ENCODE measurements around the gene MEMO1.

DNA sequence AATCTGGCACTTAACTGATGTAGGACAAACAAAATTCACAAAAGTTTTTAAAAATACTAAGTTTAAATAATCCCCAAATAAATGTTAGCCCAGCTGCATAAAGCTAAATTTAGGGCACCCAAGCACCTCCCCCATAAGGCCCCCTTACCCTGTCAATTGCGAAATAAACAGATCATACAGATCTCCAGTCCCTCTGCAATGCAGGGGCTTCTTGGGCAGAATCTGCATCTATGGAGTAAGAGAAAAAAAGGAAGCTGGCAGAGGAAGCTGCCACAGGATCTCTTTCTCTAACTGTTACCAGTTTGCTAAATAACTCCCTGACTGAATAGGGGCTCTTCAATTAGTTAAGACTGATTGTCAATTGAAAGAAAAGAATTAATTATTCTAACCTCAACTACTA lies 117.7 kb downstream of the MEMO1 start:
- TF ChIP-seq CTCF (IDR thresholded peaks at IDR 0.05): no peak
- TF ChIP-seq POLR2A (IDR thresholded peaks at IDR 0.05): no peak
